Neuron (in vitro differentiated cells): ENCODE results near the gene LCP2.

Source experiments
- H2AFZ ChIP-seq: one replicate; pipeline ENCODE4 v1.6.1; 2013; ENCODE audit warnings: low read depth, mild to moderate bottlenecking, inconsistent platforms, low read length, moderate library complexity
- H3K27me3 ChIP-seq: one replicate; pipeline ENCODE4 v1.6.1; 2013; ENCODE audit warnings: low read length; ENCODE audit not compliant: insufficient read depth
- H3K36me3 ChIP-seq: one replicate; pipeline ENCODE4 v1.6.1; 2013; ENCODE audit warnings: low read length; ENCODE audit not compliant: insufficient read depth
- H3K4me1 ChIP-seq: one replicate; pipeline ENCODE4 v1.6.1; 2013; ENCODE audit warnings: low read length; ENCODE audit not compliant: insufficient read depth
- H3K4me3 ChIP-seq: 2 replicates; pipeline ENCODE4 v1.5.1; 2013; ENCODE audit warnings: mild to moderate bottlenecking, low read length, moderate library complexity
- H3K9me3 ChIP-seq: one replicate; pipeline ENCODE4 v1.6.1; 2013; ENCODE audit warnings: low read length

LCP2 gene

DNA sequence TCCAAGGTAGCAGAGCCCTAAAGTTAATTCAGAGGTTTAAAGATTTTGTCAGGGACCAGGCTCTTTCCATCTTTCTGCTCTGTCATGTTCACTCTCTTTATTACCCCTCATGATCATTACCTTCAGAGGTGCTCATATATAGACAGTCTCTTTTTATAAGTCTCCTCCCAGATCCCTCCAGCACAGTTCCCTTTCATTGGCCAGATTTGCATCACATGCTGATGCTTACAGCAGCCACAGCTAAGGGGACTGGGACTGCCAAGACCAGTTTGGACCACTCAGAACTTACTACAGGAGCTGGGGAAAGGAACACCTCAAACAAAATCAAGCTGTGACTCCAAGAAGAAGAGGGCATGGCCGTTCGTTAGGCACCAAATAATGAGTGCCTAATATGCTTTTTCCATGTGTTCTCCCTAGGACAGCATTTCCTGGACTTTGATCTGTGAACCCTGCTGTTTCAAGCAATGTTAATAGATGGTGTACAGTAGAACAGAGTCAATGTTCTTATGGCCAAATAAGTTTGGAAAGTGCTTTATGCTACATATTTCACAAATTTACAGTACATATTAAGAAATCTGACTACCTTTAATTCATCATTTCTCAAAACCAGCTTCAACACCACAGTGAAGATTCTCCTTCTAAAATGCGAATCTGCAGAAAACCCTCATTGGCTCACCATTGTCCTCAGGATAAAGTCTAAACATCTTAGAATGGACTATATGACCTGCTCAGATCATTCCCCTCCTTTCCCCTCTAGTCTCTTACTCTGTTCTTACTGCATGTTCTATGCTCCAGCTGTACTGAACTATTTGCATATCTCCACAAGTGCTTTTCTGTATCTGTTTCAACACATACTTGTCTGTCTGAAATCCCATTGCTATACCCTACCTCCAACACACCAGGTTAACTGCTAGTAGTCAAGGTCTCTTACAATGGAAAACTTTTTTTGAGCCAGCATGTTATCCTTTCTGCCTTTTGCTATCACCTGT is 61.4 kb downstream of the LCP2 start:
- Histone ChIP-seq H3K36me3 (no peaks in the 10 kb centered on the region), H2AFZ (no peak overlapping the region), H3K9me3 (no peaks in the 10 kb centered on the region), H3K4me3 (no peak overlapping the region), H3K4me1 (no peaks in the 10 kb centered on the region), H3K27me3 (no peaks in the 10 kb centered on the region)

DNA sequence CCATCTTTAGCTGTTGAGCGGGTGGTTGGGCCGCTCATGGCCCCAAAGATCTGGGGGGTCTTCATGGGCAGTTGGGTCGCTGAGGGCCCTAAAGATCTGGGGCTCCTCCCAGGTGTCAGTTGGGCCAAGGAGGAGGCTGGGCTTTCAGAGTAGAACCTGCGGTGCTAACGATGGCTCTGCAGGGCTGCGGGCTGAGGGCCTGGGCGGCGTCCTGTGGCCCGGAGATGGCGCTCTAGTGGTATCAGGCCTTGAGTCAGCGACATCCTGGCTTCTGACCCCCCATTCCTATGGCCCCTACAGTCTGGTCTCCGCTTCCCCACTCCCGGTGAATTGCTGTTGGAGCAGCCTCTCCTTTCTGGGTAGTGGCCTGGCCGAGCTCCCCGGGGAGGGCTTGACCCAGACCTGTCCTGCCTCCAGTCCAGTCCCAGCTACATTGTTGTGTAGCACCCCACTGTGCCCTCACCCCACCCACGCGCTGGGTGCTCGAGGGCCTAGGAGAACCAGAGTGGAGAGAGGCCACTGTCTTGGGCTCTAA is 64.2 kb downstream of the LCP2 start:
- Histone ChIP-seq H3K9me3 (no peaks in the 10 kb centered on the region), H3K4me3 (no peak overlapping the region), H3K4me1 (no peaks in the 10 kb centered on the region), H2AFZ (no peak overlapping the region), H3K27me3 (no peaks in the 10 kb centered on the region), H3K36me3 (no peaks in the 10 kb centered on the region)

DNA sequence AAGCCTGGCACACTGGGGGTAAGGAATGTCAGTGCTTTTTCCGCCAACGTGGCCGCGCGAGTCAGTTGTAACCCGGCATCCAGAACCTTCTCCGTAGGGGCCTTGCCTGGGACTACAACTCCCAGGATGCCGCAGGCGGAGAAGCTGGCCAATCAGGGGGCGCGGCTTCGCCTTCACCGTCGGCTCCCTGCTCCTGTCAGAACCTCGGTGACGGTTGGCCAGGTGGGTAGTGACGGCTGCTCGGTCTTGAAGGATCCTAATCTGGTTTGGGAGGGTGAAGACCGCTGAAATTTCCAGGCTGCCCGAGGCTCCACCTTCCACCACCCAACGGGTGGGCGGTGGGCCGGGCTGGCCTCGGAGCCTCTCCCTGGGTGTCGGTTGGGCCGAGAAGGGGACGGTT is 64.8 kb downstream of the LCP2 start, which contains the start of gene C5orf58:
C5orf58 (plus strand) TSS at position 200 of the 400 bp plus-strand sequence. CDS start 1,992 bp downstream, outside the sequence.
- H3K9me3 ChIP-seq: no peaks in the 10 kb centered on the region
- no peak within 1 kb of the TSS for H3K4me3 ChIP-seq
- no peak within 1 kb of the TSS for H2AFZ ChIP-seq
- H3K27me3 ChIP-seq: no peaks in the 10 kb centered on the region
- H3K36me3 ChIP-seq: no peaks in the 10 kb centered on the region
- no peaks in the 10 kb centered on the region for H3K4me1 ChIP-seq

DNA sequence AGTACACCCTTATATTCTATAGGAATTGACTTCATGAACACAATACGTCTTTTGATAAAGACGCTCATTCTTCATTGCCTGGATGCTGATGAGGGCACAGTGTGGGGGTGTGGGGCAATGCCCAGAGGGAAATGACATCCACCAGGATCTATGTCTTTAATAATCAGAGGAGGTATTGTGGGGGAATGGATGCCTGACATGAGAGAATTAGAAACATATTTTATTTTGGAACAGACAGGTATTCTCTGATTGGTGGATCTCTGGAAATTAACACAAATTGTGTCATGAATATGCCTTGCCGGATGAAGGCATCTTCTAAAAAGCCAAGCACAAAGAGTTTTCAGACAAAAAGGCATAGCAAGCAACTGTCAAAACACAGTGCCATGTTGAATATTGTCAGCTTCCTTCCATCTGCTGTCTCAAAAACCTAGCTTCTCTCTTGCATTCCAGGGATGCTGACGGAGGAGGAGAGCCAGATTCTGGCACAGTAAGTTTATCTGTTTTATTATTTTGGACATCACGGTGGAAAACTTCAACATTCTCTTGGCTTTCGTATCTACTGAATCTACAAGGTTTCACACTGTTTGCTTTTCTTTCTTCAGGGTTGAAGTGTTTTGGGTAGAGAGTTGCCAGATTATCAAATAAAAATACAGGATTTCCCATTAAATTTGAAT is 68.7 kb downstream of the LCP2 start:
- H3K27me3 ChIP-seq: no peaks in the 10 kb centered on the region
- H3K4me3 ChIP-seq: no peak overlapping the region
- H2AFZ ChIP-seq: no peak overlapping the region
- H3K36me3 ChIP-seq: no peaks in the 10 kb centered on the region
- no peaks in the 10 kb centered on the region for H3K4me1 ChIP-seq
- no peaks in the 10 kb centered on the region for H3K9me3 ChIP-seq

DNA sequence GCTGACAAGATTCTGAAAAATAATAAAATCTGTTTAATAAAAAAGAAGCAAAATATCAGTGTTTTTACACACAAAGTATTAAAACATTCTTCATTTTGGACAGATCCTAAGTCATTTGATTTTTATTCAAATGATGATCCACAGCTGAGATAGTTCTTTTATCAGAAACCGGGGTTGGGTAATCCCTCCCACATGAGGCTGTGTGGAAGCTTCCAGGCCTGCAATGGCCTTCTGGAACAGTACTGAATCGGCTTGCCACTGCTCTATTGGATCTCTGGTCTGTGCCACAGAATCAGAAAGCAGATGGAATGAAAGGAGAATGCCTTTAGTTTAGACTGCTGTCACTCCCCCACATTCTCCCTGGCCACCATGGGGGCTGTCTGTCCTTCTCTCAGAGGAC is 70.9 kb downstream of the LCP2 start:
- H3K4me3 ChIP-seq: no peak overlapping the region
- H3K9me3 ChIP-seq: no peaks in the 10 kb centered on the region
- no peaks in the 10 kb centered on the region for H3K27me3 ChIP-seq
- no peaks in the 10 kb centered on the region for H3K36me3 ChIP-seq
- no peaks in the 10 kb centered on the region for H3K4me1 ChIP-seq
- no peak overlapping the region for H2AFZ ChIP-seq

DNA sequence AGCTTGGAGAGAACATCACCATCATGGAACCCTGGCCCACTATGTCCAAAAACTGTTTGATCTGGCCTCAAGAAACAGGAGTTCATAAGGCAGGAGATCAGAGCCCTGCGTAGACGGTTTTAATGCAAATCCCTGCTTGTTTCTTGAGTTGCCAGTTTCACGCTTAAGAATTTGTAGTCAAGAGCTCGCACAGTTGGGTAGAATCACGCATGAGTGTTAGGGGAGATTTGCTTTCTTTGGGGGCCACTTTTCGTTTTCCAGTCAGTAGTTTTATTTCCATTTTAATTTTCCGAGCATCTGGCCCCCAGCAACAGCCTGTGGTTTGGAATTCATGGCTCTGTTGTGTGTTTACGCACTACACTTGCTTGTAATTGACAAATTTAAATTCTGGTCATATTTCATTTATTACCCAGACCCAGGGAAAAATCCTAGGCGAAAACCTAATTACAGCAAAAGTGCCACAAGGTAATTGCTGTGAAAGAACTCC is 71.4 kb downstream of the LCP2 start:
- Histone ChIP-seq H3K9me3 (no peaks in the 10 kb centered on the region), H3K36me3 (no peaks in the 10 kb centered on the region), H2AFZ (no peak overlapping the region), H3K27me3 (no peaks in the 10 kb centered on the region), H3K4me1 (no peaks in the 10 kb centered on the region), H3K4me3 (no peak overlapping the region)

DNA sequence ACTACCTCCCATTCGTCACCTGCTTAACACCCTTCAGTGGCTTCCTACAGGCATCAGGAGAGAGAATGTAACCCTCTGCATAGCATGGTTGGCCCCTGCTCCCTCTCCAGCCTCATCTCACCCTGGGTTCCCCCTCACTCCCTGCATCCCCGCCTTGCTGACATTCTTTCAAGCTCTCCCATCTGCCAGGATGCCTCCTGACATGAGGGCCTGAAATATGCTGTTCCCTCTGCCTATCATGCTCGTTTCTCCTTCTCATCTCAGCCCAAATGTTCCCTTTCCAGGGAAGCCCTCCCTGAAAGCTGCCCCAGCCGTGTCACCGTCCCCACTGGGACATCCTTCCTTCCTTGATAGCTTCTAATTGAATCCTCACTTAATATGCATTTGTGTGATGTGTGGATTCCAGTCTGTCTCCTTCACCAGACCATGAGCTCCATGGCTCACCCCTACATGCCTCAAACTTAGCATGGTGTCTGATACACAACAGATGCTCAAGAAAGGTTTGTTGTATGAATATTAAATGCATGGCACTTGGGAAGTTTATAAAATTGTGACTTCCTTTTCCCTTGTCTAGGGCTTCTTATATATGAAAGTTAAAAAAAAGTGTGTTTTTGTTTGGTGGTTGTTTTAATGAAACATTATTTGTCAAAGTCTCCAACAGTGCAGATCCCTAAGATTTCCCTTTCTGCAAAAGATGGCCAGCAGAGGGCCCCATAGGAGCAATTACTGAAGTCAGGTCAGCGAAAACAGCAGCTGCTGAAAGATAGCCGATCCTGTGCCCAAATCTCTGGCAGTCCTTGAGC is 72.0 kb downstream of the LCP2 start:
- H2AFZ ChIP-seq: no peak overlapping the region
- H3K4me3 ChIP-seq: no peak overlapping the region
- no peaks in the 10 kb centered on the region for H3K4me1 ChIP-seq
- H3K36me3 ChIP-seq: no peaks in the 10 kb centered on the region
- no peaks in the 10 kb centered on the region for H3K27me3 ChIP-seq
- H3K9me3 ChIP-seq: no peaks in the 10 kb centered on the region

DNA sequence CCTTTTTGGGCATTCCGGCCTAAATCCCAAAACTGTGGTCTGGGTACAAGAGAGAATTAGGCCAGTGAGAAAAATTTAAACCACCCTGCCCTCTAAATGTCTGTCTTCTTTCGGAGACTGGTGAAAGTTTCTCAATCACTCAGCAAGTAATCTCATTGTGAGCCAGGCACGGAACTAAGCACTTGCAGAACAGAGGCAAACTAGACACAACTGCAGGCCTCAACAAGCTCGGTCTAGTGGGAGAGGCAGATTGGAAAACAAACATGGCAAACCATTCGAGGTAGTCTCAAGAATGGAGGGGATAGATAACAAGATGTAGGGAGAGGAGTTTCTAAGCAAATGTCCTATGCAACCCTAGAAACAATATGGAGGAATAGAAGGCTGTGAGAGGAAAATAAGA is 73.7 kb downstream of the LCP2 start:
- no peak overlapping the region for H3K4me3 ChIP-seq
- H3K4me1 ChIP-seq: no peaks in the 10 kb centered on the region
- no peaks in the 10 kb centered on the region for H3K9me3 ChIP-seq
- H3K36me3 ChIP-seq: no peaks in the 10 kb centered on the region
- no peaks in the 10 kb centered on the region for H3K27me3 ChIP-seq
- no peak overlapping the region for H2AFZ ChIP-seq

DNA sequence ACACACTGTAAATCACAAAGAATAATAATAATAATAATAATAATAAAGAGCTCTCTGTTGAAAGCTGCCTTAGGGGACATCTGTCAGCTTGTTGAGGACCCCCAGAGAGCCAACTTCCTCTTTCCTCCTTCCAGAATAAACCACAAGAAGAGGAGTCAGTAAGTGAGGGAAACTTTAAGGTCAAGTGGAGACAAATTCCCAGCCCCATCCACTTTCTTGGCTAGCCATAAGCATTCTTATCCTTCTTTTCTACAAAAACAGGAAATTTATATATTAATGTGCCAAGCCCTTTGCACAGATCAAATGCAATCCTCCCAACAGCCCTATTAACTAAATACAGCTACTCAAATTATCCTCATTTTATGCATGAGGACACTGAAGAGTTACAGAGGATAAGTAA is 74.2 kb downstream of the LCP2 start:
- no peak overlapping the region for H3K4me3 ChIP-seq
- H3K27me3 ChIP-seq: no peaks in the 10 kb centered on the region
- no peaks in the 10 kb centered on the region for H3K9me3 ChIP-seq
- no peaks in the 10 kb centered on the region for H3K36me3 ChIP-seq
- H3K4me1 ChIP-seq: no peaks in the 10 kb centered on the region
- no peak overlapping the region for H2AFZ ChIP-seq

DNA sequence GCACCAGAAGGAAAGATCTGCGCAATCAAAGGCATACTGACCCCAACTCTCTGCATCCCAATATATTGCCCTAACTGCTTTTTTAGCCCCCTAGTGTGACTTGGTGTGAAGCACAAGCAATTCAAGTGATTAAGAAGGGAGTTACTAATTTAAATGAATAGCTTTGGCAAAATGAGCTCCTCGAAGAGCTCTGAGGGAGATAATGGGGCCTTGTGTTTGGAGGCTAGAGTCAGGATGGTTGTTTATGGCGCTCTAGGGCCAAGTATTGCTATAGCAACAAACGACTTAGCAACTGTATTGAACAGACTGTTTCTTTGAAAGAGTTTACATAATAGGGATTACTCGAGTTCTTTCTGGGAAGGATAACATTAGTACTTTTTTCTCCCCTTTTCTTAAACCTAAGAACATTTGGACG is 76.2 kb downstream of the LCP2 start:
- Histone ChIP-seq H3K9me3 (no peaks in the 10 kb centered on the region), H3K36me3 (no peaks in the 10 kb centered on the region), H2AFZ (no peak overlapping the region), H3K4me1 (no peaks in the 10 kb centered on the region), H3K27me3 (no peaks in the 10 kb centered on the region), H3K4me3 (no peak overlapping the region)

DNA sequence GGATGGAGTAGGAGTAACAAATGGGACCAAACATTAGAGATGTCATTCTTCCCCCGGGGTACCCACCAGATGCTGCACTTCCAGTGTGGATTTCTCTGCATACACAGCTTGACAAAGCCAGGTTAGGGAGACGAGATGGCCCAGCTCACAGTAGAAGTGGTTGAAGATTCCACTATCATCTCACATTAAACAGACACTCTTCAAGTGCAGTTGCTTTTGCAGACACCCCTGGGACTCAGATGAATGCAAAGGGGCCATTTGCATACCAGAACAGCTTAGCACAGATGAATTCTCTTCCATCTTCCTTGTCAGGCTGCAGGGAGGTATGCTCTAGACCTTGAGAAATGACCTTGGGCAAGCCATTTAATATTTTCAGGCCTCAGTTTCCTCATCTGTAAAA is 77.4 kb downstream of the LCP2 start:
- Histone ChIP-seq H3K4me3 (no peak overlapping the region), H3K27me3 (no peaks in the 10 kb centered on the region), H3K36me3 (no peaks in the 10 kb centered on the region), H3K4me1 (no peaks in the 10 kb centered on the region), H3K9me3 (no peaks in the 10 kb centered on the region), H2AFZ (no peak overlapping the region)

DNA sequence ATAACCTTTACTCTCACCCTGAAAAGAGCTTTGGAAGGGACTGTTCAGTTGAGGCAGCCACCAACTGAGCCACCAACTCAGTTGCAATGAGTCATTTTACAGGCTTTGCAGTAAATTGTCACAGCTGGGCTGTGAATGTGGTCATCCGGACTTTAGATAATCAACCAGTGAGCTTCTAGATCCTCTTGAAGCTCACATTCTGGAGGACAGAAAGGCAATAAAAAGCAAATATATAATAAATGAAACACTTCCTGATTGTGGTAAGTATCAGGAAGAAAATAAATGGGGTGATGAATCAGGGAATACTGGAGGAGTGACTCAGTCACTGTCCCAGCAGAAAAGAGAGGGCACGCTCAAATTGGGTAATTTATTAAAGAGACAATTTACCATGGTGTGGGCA is 78.0 kb downstream of the LCP2 start:
- no peaks in the 10 kb centered on the region for H3K36me3 ChIP-seq
- no peak overlapping the region for H2AFZ ChIP-seq
- no peaks in the 10 kb centered on the region for H3K27me3 ChIP-seq
- H3K4me3 ChIP-seq: no peak overlapping the region
- no peaks in the 10 kb centered on the region for H3K9me3 ChIP-seq
- H3K4me1 ChIP-seq: no peaks in the 10 kb centered on the region
